Osteoblast (primary cell): ENCODE results near the gene PPARGC1A. TPM values are rescaled to one million over a fixed set of nuclear protein-coding genes. Genes with fewer than 3 reads are reported as not detected.

Source experiments
- DNase-seq: peaks from one replicate; pipeline ENCODE4 v3.0.0; 2011; ENCODE audit warnings: low spot score, mixed read lengths; ENCODE audit not compliant: insufficient read length; ENCODE audit errors: missing footprints
- H2AFZ ChIP-seq: 2 replicates; pipeline ENCODE4 v1.6.0; 2011; ENCODE audit warnings: mild to moderate bottlenecking, low read length
- H3K27ac ChIP-seq: 2 replicates; pipeline ENCODE4 v1.5.1; 2011; ENCODE audit warnings: mild to moderate bottlenecking, low read depth, low read length, moderate library complexity
- H3K27me3 ChIP-seq: 2 replicates; pipeline ENCODE4 v1.6.0; 2012; ENCODE audit warnings: mild to moderate bottlenecking, control low read depth, inconsistent platforms, low read length, moderate library complexity; ENCODE audit not compliant: insufficient read depth
- H3K36me3 ChIP-seq: 2 replicates; pipeline ENCODE4 v1.5.1; 2011; ENCODE audit warnings: mild to moderate bottlenecking, low read length, control low read depth, moderate library complexity; ENCODE audit not compliant: insufficient read depth
- H3K4me1 ChIP-seq: 2 replicates; pipeline ENCODE4 v1.5.1; 2011; ENCODE audit warnings: mild to moderate bottlenecking, low read length, control low read depth, moderate library complexity; ENCODE audit not compliant: insufficient read depth
- H3K4me2 ChIP-seq: 2 replicates; pipeline ENCODE4 v1.6.0; 2011; ENCODE audit warnings: mild to moderate bottlenecking, low read length; ENCODE audit not compliant: insufficient read depth
- H3K4me3 ChIP-seq: fragments of 200-600 bp; sonication (generic); 3 replicates; pipeline ENCODE4 v1.5.1; 2012; ENCODE audit warnings: mild to moderate bottlenecking, low read length, inconsistent platforms; ENCODE audit not compliant: insufficient read depth
- H3K79me2 ChIP-seq: 2 replicates; pipeline ENCODE4 v1.6.0; 2012; ENCODE audit warnings: mild to moderate bottlenecking, low read length, control low read depth, inconsistent platforms; ENCODE audit not compliant: insufficient read depth
- H3K9me3 ChIP-seq: 2 replicates; pipeline ENCODE4 v1.5.1; 2011; ENCODE audit warnings: low read depth, low read length, control low read depth
- H4K20me1 ChIP-seq: 2 replicates; pipeline ENCODE4 v1.6.0; 2012; ENCODE audit warnings: mild to moderate bottlenecking, low read length, control low read depth; ENCODE audit not compliant: insufficient read depth
- CTCF ChIP-seq: IDR thresholded peaks from 2 replicates; pipeline ENCODE4 v1.5.1; 2011; ENCODE audit warnings: mild to moderate bottlenecking, low read depth, low read length, moderate library complexity; ENCODE audit errors: extremely low read depth
- total RNA-seq: library from RNA; depleted of rRNA; stranded (reverse); fragments of >200 nt; gene quantifications from 2 replicates; pipeline ENCODE4 v1.2.3, GENCODE V29; 2012

Gene PPARGC1A
- total RNA-seq, 1 donor = 2.5 TPM

GRCh38 chr4:23873717-23874535, 15.9 kb downstream of the PPARGC1A start:
- TF ChIP-seq CTCF = no peak
- DNase-seq = no peak
- no peak overlapping the region for H3K4me2 ChIP-seq
- H4K20me1 ChIP-seq = no peaks in the 10 kb centered on the region
- no peak overlapping the region for H3K4me3 ChIP-seq
- H3K27me3 ChIP-seq = no peaks in the 10 kb centered on the region
- no peaks in the 10 kb centered on the region for H3K36me3 ChIP-seq
- H3K9me3 ChIP-seq = no peaks in the 10 kb centered on the region
- H3K4me1 ChIP-seq = no peaks in the 10 kb centered on the region
- H3K27ac ChIP-seq = no peak overlapping the region
- no peaks in the 10 kb centered on the region for H3K79me2 ChIP-seq
- no peak overlapping the region for H2AFZ ChIP-seq

- no peak overlapping the region for H2AFZ ChIP-seq
- H3K4me3 ChIP-seq = no peak overlapping the region
- no peak overlapping the region for H3K27ac ChIP-seq
- H3K27me3 ChIP-seq = no peaks in the 10 kb centered on the region
- H4K20me1 ChIP-seq = no peaks in the 10 kb centered on the region
- no peak for DNase-seq
- no peaks in the 10 kb centered on the region for H3K9me3 ChIP-seq
- no peak for TF ChIP-seq CTCF
- H3K36me3 ChIP-seq = no peaks in the 10 kb centered on the region
- no peaks in the 10 kb centered on the region for H3K4me1 ChIP-seq
- no peak overlapping the region for H3K4me2 ChIP-seq
- no peaks in the 10 kb centered on the region for H3K79me2 ChIP-seq
Observed at GRCh38 chr4:23871426-23871825, 18.4 kb downstream of the PPARGC1A start.

GRCh38 chr4:23866450-23867075, 23.3 kb downstream of the PPARGC1A start:
- TF ChIP-seq CTCF = no peak
- Histone ChIP-seq H3K27ac (no peak overlapping the region), H4K20me1 (no peaks in the 10 kb centered on the region), H3K4me1 (no peaks in the 10 kb centered on the region), H3K27me3 (no peaks in the 10 kb centered on the region), H2AFZ (no peak overlapping the region), H3K36me3 (no peaks in the 10 kb centered on the region), H3K9me3 (no peaks in the 10 kb centered on the region), H3K4me3 (no peak overlapping the region), H3K4me2 (no peak overlapping the region), H3K79me2 (no peaks in the 10 kb centered on the region)
- no peak for DNase-seq

GRCh38 chr4:23861897-23862296, 27.9 kb downstream of the PPARGC1A start:
- Histone ChIP-seq H2AFZ (no peak overlapping the region), H3K27ac (no peak overlapping the region), H3K36me3 (no peaks in the 10 kb centered on the region), H3K9me3 (no peaks in the 10 kb centered on the region), H3K4me2 (no peak overlapping the region), H3K27me3 (no peaks in the 10 kb centered on the region), H3K79me2 (no peaks in the 10 kb centered on the region), H3K4me1 (no peaks in the 10 kb centered on the region), H3K4me3 (no peak overlapping the region), H4K20me1 (no peaks in the 10 kb centered on the region)
- no peak for TF ChIP-seq CTCF
- DNase-seq = no peak
